ENCODE measurements around the gene GATAD2A.

- no peak for TF ChIP-seq CTCF (IDR thresholded peaks at IDR 0.05)
- no peak for TF ChIP-seq REST (IDR thresholded peaks at IDR 0.05; ENCODE audit: insufficient read depth in 1 of 2, low read depth in 2 of 2, low read length in 1 of 2)
These were observed 58.1 kb downstream of the GATAD2A start for GRCh38 chr19:19463348-19464117.

Measured in Panc1 (cell line).